ENCODE results near the gene TTC39C.

- no peak for TF ChIP-seq CTCF (IDR thresholded peaks at IDR 0.05)
- no peak for TF ChIP-seq POLR2A (IDR thresholded peaks at IDR 0.05)
Measured at GRCh38 chr18:24157855-24158254, 143.3 kb downstream of the TTC39C start.
